B cell (primary cell): ENCODE data around the gene SLC37A2. TPM values are rescaled to one million over a fixed set of nuclear protein-coding genes. Genes with fewer than 3 reads are reported as not detected.

Experiments used
- ATAC-seq: fragments of 200-7000 bp; cut with Tn5 transposase; one replicate; pipeline ENCODE4 v1.10.0; 2021; ENCODE audit warnings: low read depth, mild to moderate bottlenecking, moderate number of reproducible peaks, moderate library complexity
- CTCF ChIA-PET: fragments of 350-600 bp; sonication (Branson Sonifier 250); formaldehyde crosslinking; loops from one replicate; lab custom pipeline; 2021; ENCODE audit warnings: antibody characterized with exemption, inconsistent platforms; lab: Charles Lee
- POLR2A ChIA-PET: fragments of 350-600 bp; sonication (Branson Sonifier 250); formaldehyde crosslinking; loops from one replicate; lab custom pipeline; 2021; ENCODE audit warnings: antibody characterized with exemption; lab: Charles Lee
- DNase-seq: peaks from one replicate; pipeline ENCODE4 v3.0.0; 2013
- H2AFZ ChIP-seq: 2 replicates; pipeline ENCODE4 v1.6.1; 2012; ENCODE audit warnings: mild to moderate bottlenecking, low read depth, low read length; ENCODE audit not compliant: insufficient read depth, poor library complexity, severe bottlenecking
- H3K27ac ChIP-seq, 2 donors: 1 replicate in 1 of 2; 2 replicates in 1 of 2; pipeline ENCODE4 v1.5.1; 2012 to 2013; ENCODE audit warnings: low read length in 2 of 2, mild to moderate bottlenecking in 2 of 2, moderate library complexity in 1 of 2
- H3K27me3 ChIP-seq, 4 experiments: fragments of 200-600 bp in 1 of 4; sonication (generic) in 1 of 4; replicated peaks in 1 of 4; 1 replicate in 2 of 4; 2 replicates in 2 of 4; pipeline versions ENCODE4 v1.6.1 to v1.7.0; 2013 to 2016; ENCODE audit warnings: low read length in 3 of 4, mild to moderate bottlenecking in 2 of 4, mixed read lengths in 1 of 4, moderate library complexity in 1 of 4; ENCODE audit not compliant: insufficient read depth in 4 of 4, control insufficient read depth in 3 of 4; ENCODE audit errors: control extremely low read depth in 1 of 4
- H3K36me3 ChIP-seq, 2 experiments: replicated peaks in 1 of 2; 1 replicate in 1 of 2; 2 replicates in 1 of 2; pipeline versions ENCODE4 v1.6.1 to v1.7.1; 2013; ENCODE audit warnings: low read length in 1 of 2; ENCODE audit not compliant: insufficient read depth in 2 of 2, control insufficient read depth in 1 of 2; ENCODE audit errors: control extremely low read depth in 1 of 2, extremely low read depth in 1 of 2
- H3K4me1 ChIP-seq, 2 donors: fragments of 200-600 bp in 1 of 2; sonication (generic) in 1 of 2; 1 replicate in 1 of 2; 2 replicates in 1 of 2; pipeline versions ENCODE4 v1.5.1 to v1.6.1; 2013 to 2017; ENCODE audit warnings: low read length in 2 of 2; ENCODE audit not compliant: control insufficient read depth in 2 of 2, insufficient read depth in 2 of 2
- H3K4me2 ChIP-seq: replicated peaks from 2 replicates; pipeline ENCODE3; 2012; ENCODE audit warnings: mild to moderate bottlenecking, low read depth, low read length; ENCODE audit not compliant: poor library complexity, severe bottlenecking
- H3K4me3 ChIP-seq, 5 experiments: fragments of 200-600 bp in 1 of 5; sonication (generic) in 1 of 5; 1 replicate in 3 of 5; 2 replicates in 2 of 5; pipeline versions ENCODE4 v1.5.1 to v1.7.0; 2011 to 2016; ENCODE audit warnings: low read length in 4 of 5, mild to moderate bottlenecking in 4 of 5, low read depth in 2 of 5, control low read depth in 1 of 5, moderate library complexity in 1 of 5; ENCODE audit not compliant: insufficient read depth in 1 of 5; ENCODE audit errors: control extremely low read depth in 1 of 5, extremely low read depth in 1 of 5
- H3K79me2 ChIP-seq: fragments of 200-600 bp; sonication (generic); one replicate; pipeline ENCODE4 v1.6.0; 2016; ENCODE audit warnings: low read length; ENCODE audit not compliant: control insufficient read depth, insufficient read depth
- H3K9ac ChIP-seq: fragments of 200-600 bp; sonication (generic); 2 replicates; pipeline ENCODE4 v1.6.1; 2017; ENCODE audit warnings: mild to moderate bottlenecking, low read length, moderate library complexity
- H3K9me3 ChIP-seq, 3 donors: one replicate each; pipeline versions ENCODE4 v1.6.1 to v1.7.1; 2013; ENCODE audit warnings: low read length in 2 of 3; ENCODE audit not compliant: control insufficient read depth in 2 of 3, insufficient read depth in 1 of 3; ENCODE audit errors: control extremely low read depth in 1 of 3
- H4K20me1 ChIP-seq: 2 replicates; pipeline ENCODE4 v1.6.0; 2012; ENCODE audit warnings: mild to moderate bottlenecking, low read length; ENCODE audit not compliant: insufficient read depth, control insufficient read depth, poor library complexity, severe bottlenecking
- H3K27ac Mint-ChIP-seq: one replicate; pipeline ENCODE4 v1.8.0; 2021; ENCODE audit warnings: mixed read lengths
- H3K27me3 Mint-ChIP-seq: one replicate; pipeline ENCODE4 v1.8.0; 2021; ENCODE audit warnings: mixed read lengths
- H3K4me1 Mint-ChIP-seq: one replicate; pipeline ENCODE4 v1.8.0; 2021; ENCODE audit warnings: mixed read lengths
- H3K4me3 Mint-ChIP-seq: one replicate; pipeline ENCODE4 v1.8.0; 2021; ENCODE audit warnings: mixed read lengths
- H3K9me3 Mint-ChIP-seq: one replicate; pipeline ENCODE4 v1.8.0; 2022; ENCODE audit warnings: mixed read lengths; ENCODE audit not compliant: insufficient read depth
- CTCF ChIP-seq: fragments of 200-600 bp; IDR thresholded peaks from one replicate; pipeline ENCODE4 v1.8.0; 2022; ENCODE audit warnings: antibody characterized with exemption, mild to moderate bottlenecking
- EZH2 ChIP-seq: IDR thresholded peaks from 2 replicates; pipeline ENCODE4 v1.6.1; 2012; ENCODE audit warnings: borderline replicate concordance, low read depth, mild to moderate bottlenecking, moderate library complexity, low read length; ENCODE audit not compliant: insufficient read depth, poor library complexity, severe bottlenecking
- WGBS: methylation state at CpG from one replicate; pipeline ENCODE4 v1.1.5; 2013; ENCODE audit warnings: missing lambda C conversion rate; ENCODE audit not compliant: insufficient coverage; 5-methylcytosine and 5-hydroxymethylcytosine counted together
- intact Hi-C: fragments of 100-400 bp; cut with micrococcal nuclease; formaldehyde crosslinking; loops from one replicate; pipeline ENCODE4 v1.10.0; 2022
- polyA plus RNA-seq: library from polyadenylated mRNA; depleted of rRNA; stranded (reverse); fragments of >200 nt; gene quantifications from 2 replicates; pipeline ENCODE4 v1.2.3, GENCODE V29; 2012
- total RNA-seq, 2 donors: library from RNA; stranded (reverse); fragments of 120-200 nt in 1 of 2; gene quantifications; 1 replicate in 1 of 2; 2 replicates in 1 of 2; pipeline versions ENCODE4 v1.2.3 to v1.2.4, GENCODE V29; 2013 to 2022

The SLC37A2 gene
- total and polyA plus RNA-seq, 2 donors (not counting 1 experiment from before 2014, with no cell fraction given) = 7.6 to 27.0 TPM

GRCh38 chr11:125069796-125070195 is 6.7 kb downstream of the SLC37A2 start:
- Histone ChIP-seq H3K4me2 (peak overlapping the region; percentile 55), H2AFZ (no peak overlapping the region), H3K9ac (no peak overlapping the region), H3K36me3 (no peaks in the 10 kb centered on the region), H3K4me1 (peaks cover 47 to 55% of the 10 kb centered on the region in 2 donors), H3K79me2 (no peaks in the 10 kb centered on the region), H3K4me3 (no peak overlapping the region), H3K9me3 (peaks cover 0 to 16% (median 0%) of the 10 kb centered on the region in 3 donors), H3K27me3 (peaks cover 0 to 4% (median 1%) of the 10 kb centered on the region in 4 experiments), H3K27ac (peak overlapping the region; percentile 61 to 66), H4K20me1 (no peaks in the 10 kb centered on the region)
- WGBS = 67% methylated on average over 5 of the region's 5 CpGs
- TF ChIP-seq EZH2 = no peak
- no peak for TF ChIP-seq CTCF
- Mint-ChIP-seq H3K9me3 (no peaks in the 10 kb centered on the region), H3K27me3 (no peaks in the 10 kb centered on the region), H3K4me3 (peak overlapping the region; percentile 15), H3K4me1 (peaks cover 60% of the 10 kb centered on the region), H3K27ac (peak overlapping the region; percentile 89)
- ChIA-PET CTCF (interaction anchor here (1.1 to 2.0 kb wide), 5 partner anchors 9 to 72 kb away, joined by 3 to 7 read pairs (median 4); partner anchors contain the start of gene TMEM218), POLR2A (interaction anchor here (1.2 kb wide), 1 partner anchor 42 kb away, joined by 4 read pairs; the partner anchor contains the start of gene TMEM218)
- ATAC-seq = no peak
- DNase-seq = no peak
- intact Hi-C loops = loop anchor here (1.0 to 10.0 kb wide), 2 partner anchors 42 to 495 kb away; partner anchors contain the start of genes EI24 and TMEM218

- WGBS = 31% methylated on average over 4 of the region's 7 CpGs
- no peak overlapping the region for H2AFZ ChIP-seq
- peak overlapping the region; percentile 61 to 66 for H3K27ac ChIP-seq
- no peaks in the 10 kb centered on the region for H3K79me2 ChIP-seq
- no peaks in the 10 kb centered on the region for H3K27me3 Mint-ChIP-seq
- H3K9me3 ChIP-seq = peaks cover 0 to 16% (median 0%) of the 10 kb centered on the region in 3 donors
- POLR2A ChIA-PET = interaction anchor here (1.2 to 2.4 kb wide), 2 partner anchors 7 to 41 kb away, joined by 4 to 12 read pairs; partner anchors contain the start of genes SLC37A2 and TMEM218
- no peaks in the 10 kb centered on the region for H3K27me3 ChIP-seq
- intact Hi-C loops = loop anchor here (1.0 to 10.0 kb wide), 2 partner anchors 41 to 494 kb away; partner anchors contain the start of genes EI24 and TMEM218
- peaks cover 47 to 59% of the 10 kb centered on the region in 2 donors for H3K4me1 ChIP-seq
- H3K4me3 ChIP-seq = peak overlapping the region in 1 of 5 experiments; percentile 10
- CTCF ChIA-PET = interaction anchor here (0.9 to 2.0 kb wide), 6 partner anchors 12 to 71 kb away, joined by 3 to 7 read pairs (median 4); partner anchors contain the start of gene TMEM218
- DNase-seq = peak; percentile 74
- H3K4me3 Mint-ChIP-seq = peak overlapping the region; percentile 64
- peaks cover 59% of the 10 kb centered on the region for H3K4me1 Mint-ChIP-seq
- H3K36me3 ChIP-seq = no peaks in the 10 kb centered on the region
- peak overlapping the region; percentile 55 for H3K4me2 ChIP-seq
- H4K20me1 ChIP-seq = no peaks in the 10 kb centered on the region
- no peaks in the 10 kb centered on the region for H3K9me3 Mint-ChIP-seq
- peak overlapping the region; percentile 89 for H3K27ac Mint-ChIP-seq
- peak overlapping the region; percentile 28 for H3K9ac ChIP-seq
- ATAC-seq = peak; percentile 74
- no peak for TF ChIP-seq EZH2
- TF ChIP-seq CTCF = no peak
Measured at GRCh38 chr11:125070699-125071254, 7.7 kb downstream of the SLC37A2 start.
